LNCaP clone FGC (cell line): ENCODE measurements around the gene PTPRR.

Experiments
- DNase-seq: peaks from one replicate; pipeline ENCODE4 v3.0.0-alpha.2; 2011; ENCODE audit warnings: low read depth
- H3K4me3 ChIP-seq: 2 replicates; pipeline ENCODE4 v1.5.1; 2011; ENCODE audit warnings: mild to moderate bottlenecking, low read depth, low read length, control low read depth
- TF ChIP-seq, protein P1 (sequence below): IDR thresholded peaks from 2 replicates; pipeline ENCODE4 v1.5.1; 2012; ENCODE audit warnings: mild to moderate bottlenecking; ENCODE audit not compliant: control insufficient read depth, insufficient read depth; ENCODE audit errors: extremely low read depth

The PTPRR gene

GRCh38 chr12:70835948-70836347 is 84.6 kb downstream of the PTPRR start:
- no peak for DNase-seq
- TF ChIP-seq, protein P1, sequence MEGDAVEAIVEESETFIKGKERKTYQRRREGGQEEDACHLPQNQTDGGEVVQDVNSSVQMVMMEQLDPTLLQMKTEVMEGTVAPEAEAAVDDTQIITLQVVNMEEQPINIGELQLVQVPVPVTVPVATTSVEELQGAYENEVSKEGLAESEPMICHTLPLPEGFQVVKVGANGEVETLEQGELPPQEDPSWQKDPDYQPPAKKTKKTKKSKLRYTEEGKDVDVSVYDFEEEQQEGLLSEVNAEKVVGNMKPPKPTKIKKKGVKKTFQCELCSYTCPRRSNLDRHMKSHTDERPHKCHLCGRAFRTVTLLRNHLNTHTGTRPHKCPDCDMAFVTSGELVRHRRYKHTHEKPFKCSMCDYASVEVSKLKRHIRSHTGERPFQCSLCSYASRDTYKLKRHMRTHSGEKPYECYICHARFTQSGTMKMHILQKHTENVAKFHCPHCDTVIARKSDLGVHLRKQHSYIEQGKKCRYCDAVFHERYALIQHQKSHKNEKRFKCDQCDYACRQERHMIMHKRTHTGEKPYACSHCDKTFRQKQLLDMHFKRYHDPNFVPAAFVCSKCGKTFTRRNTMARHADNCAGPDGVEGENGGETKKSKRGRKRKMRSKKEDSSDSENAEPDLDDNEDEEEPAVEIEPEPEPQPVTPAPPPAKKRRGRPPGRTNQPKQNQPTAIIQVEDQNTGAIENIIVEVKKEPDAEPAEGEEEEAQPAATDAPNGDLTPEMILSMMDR: no peak
- no peak overlapping the region for H3K4me3 ChIP-seq

GRCh38 chr12:70831543-70831942 is 89.0 kb downstream of the PTPRR start:
- TF ChIP-seq, protein P1: no peak
- DNase-seq: no peak
- H3K4me3 ChIP-seq: no peak overlapping the region

GRCh38 chr12:70830221-70831061 is 90.1 kb downstream of the PTPRR start:
- TF ChIP-seq, protein P1: no peak
- DNase-seq: no peak
- H3K4me3 ChIP-seq: no peak overlapping the region

DNA sequence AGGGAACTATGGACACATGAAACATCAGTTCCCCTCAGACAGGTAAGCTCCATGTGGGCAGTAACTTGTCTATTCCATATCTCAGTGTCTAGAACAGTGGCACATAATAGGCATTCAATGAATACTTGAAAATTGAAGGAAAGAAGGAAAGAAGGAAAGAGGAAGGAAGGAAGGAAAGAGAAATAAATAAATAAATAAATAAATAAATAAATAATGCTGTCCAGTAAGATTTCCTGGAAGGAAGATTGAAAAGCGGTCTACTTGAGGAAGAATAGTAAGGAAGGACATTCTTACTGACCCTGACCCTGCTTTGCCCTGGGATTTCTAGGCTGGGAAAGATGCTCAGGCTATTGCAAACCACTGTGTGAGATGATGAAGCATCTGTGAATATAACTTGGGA is 91.5 kb downstream of the PTPRR start:
- no peak for DNase-seq
- TF ChIP-seq, protein P1: no peak
- no peak overlapping the region for H3K4me3 ChIP-seq

GRCh38 chr12:70828351-70828750 is 92.2 kb downstream of the PTPRR start:
- TF ChIP-seq, protein P1: no peak
- DNase-seq: no peak
- H3K4me3 ChIP-seq: no peak overlapping the region

GRCh38 chr12:70826156-70826555 is 94.4 kb downstream of the PTPRR start:
- TF ChIP-seq, protein P1: no peak
- no peak overlapping the region for H3K4me3 ChIP-seq
- DNase-seq: no peak

- TF ChIP-seq, protein P1: no peak
- DNase-seq: no peak
- no peak overlapping the region for H3K4me3 ChIP-seq
Observed at GRCh38 chr12:70824511-70824910, 96.0 kb downstream of the PTPRR start.
